Thymus (tissue), 11 donors: ENCODE data around the gene AKAP8L. TPM values are rescaled to one million over a fixed set of nuclear protein-coding genes. Genes with fewer than 3 reads are reported as not detected.

Source experiments
- DNase-seq, 9 donors: peaks; one replicate each; pipeline ENCODE4 v3.0.0-alpha.2; 2013; ENCODE audit warnings: low spot score in 9 of 9, low read depth in 6 of 9, missing footprints in 1 of 9
- H3K27ac ChIP-seq, 2 donors: one replicate each; pipeline ENCODE4 v1.5.1; 2013; ENCODE audit warnings: control low read depth in 1 of 2, low read depth in 1 of 2, low read length in 1 of 2, mild to moderate bottlenecking in 1 of 2, moderate library complexity in 1 of 2
- H3K27me3 ChIP-seq, 2 donors: one replicate each; pipeline ENCODE4 v1.5.1; 2013; ENCODE audit warnings: low read length in 1 of 2; ENCODE audit not compliant: control insufficient read depth in 2 of 2, insufficient read depth in 1 of 2
- H3K36me3 ChIP-seq, 2 donors: one replicate each; pipeline ENCODE4 v1.5.1; 2013; ENCODE audit warnings: low read length in 1 of 2, mild to moderate bottlenecking in 1 of 2, moderate library complexity in 1 of 2; ENCODE audit not compliant: control insufficient read depth in 2 of 2, insufficient read depth in 2 of 2
- H3K4me1 ChIP-seq, 2 donors: one replicate each; pipeline ENCODE4 v1.5.1; 2013; ENCODE audit warnings: low read length in 2 of 2; ENCODE audit not compliant: control insufficient read depth in 2 of 2, insufficient read depth in 2 of 2
- H3K4me3 ChIP-seq, 2 donors: one replicate each; pipeline ENCODE4 v1.5.1; 2013; ENCODE audit warnings: low read length in 2 of 2, control low read depth in 1 of 2, mild to moderate bottlenecking in 1 of 2
- H3K9me3 ChIP-seq, 2 donors: one replicate each; pipeline ENCODE4 v1.5.1; 2013; ENCODE audit warnings: low read length in 1 of 2, mild to moderate bottlenecking in 1 of 2; ENCODE audit not compliant: control insufficient read depth in 2 of 2, insufficient read depth in 1 of 2
- WGBS: extraction: QIAGEN DNeasy Blood & Tissue Kit; methylation state at CpG from one replicate; pipeline ENCODE4 v1.1.7; 2013; 5-methylcytosine and 5-hydroxymethylcytosine counted together
- polyA plus RNA-seq: library from polyadenylated mRNA; stranded (reverse); fragments of 200-250 nt; gene quantifications from one replicate; pipeline ENCODE4 v1.2.3, GENCODE V29; 2013
- total RNA-seq: library from RNA; stranded (reverse); fragments of 120-200 nt; gene quantifications from one replicate; pipeline ENCODE4 v1.2.4, GENCODE V29; 2013
- donor health status: healthy.

The AKAP8L gene
- total and polyA plus RNA-seq, 2 donors = 64.1 to 128 TPM

DNA sequence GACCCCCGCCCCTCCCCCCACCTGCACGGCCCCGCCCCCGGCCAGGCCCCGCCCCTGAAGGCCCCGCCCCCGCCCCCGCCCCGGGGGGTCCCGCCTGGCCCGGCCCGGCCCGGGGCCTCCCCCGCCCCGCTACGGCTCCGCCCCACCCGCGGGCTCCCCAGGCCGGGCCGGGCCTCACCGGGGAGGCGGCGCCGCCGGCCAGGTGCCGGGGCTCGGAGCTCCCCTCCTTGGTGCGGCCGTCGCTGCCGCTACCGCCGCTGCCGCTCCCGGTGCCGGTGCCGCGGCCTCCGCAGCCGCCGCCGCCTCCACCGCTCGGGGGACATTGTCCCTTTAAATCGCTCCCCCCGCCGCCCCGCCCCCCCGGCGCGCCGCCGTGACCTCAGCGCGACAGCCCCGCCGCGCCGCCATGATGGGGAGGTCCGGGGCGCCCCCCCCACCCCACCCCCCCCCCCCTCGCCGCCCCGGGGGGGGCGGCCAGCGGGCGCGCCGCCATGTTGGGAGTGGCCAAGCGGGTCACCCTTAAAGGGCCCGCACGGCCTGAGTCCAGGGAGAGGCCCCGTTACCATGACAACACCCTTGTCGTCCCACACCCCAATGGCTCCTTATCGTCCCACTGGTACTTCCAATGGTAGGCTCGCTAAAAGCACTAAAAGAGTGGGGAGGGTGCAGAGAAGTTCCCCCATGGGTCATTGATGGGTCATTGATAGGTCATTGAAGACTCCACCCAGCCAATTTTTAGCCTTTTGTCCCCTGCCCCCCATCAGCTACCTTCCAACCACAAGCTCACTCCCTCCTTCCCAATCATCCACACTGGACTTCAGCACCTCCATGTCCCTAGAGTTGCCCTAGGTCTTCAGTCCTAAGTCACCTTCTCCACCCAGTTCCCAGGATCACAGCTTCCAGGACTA lies 31.1 kb upstream of the AKAP8L start, which contains the start of gene WIZ:
TSS of gene WIZ (minus strand) at position 337 of the 908 bp plus-strand sequence. CDS start 1,649 bp downstream, outside the sequence.
- no peaks in the 10 kb centered on the region for H3K27me3 ChIP-seq
- DNase-seq = peak in 6 of 9 donors; percentile 38 to 81 (median 58)
- H3K4me1 ChIP-seq = peaks cover 5 to 11% of the 10 kb centered on the region in 2 donors
- H3K4me3 ChIP-seq = peak within 1 kb of the TSS; percentile 42 to 69
- whole genome bisulfite sequencing = 7% methylated on average over 63 of the region's 77 CpGs
- H3K9me3 ChIP-seq = no peaks in the 10 kb centered on the region
- H3K36me3 ChIP-seq = peaks cover 29 to 33% of the 10 kb centered on the region in 2 donors
- peak within 1 kb of the TSS; percentile 24 to 81 for H3K27ac ChIP-seq

DNA sequence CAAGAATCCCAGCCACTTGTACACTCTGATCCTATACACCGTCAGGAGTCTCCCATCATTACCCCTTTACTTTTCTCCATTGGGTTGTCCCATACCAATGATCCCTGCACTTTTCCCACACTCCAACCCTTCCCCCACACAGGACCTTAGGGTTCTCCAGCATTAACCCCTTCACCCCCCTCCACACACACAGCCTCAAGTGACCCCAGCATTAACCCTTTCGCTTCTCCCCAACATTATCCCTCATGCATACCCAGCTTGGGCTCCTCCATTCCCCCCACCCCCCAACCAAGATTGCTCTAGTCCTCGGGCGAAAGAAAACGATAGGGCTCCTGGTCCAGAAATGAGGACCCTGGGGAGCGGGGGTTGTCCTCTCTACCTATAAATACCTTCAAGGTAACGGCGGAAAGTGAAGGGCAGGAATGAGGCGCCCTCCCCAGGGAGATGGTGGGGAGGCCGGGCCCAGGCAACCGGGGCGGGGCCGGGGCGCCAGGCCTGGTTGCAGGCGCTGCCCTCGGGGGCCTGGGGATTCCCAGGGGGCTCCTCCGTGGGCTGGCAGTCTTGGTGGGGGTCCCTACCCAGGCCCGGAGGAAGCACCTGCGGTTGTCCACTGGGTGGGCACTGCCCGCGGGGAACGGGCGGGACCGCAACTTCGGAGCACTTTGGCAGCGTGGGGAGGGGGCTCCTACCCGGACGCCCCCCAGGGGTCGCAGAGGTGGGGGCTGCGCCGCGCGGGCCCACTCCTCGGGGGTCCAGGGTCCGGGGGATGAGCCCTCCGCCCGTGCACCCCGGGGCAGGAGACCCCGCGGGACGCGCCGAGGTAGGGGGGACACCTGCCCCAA lies 30.2 kb upstream of the AKAP8L start:
- Histone ChIP-seq H3K4me3 (peak overlapping the region; percentile 42 to 69), H3K27me3 (no peaks in the 10 kb centered on the region), H3K27ac (no peak overlapping the region), H3K4me1 (peaks cover 5 to 11% of the 10 kb centered on the region in 2 donors), H3K9me3 (no peaks in the 10 kb centered on the region), H3K36me3 (peaks cover 20 to 25% of the 10 kb centered on the region in 2 donors)
- 10% methylated on average over 43 of the region's 43 CpGs for WGBS
- DNase-seq = no peak

- 91% methylated on average over 17 of the region's 17 CpGs for WGBS
- peaks cover 5 to 11% of the 10 kb centered on the region in 2 donors for H3K4me1 ChIP-seq
- no peak for DNase-seq
- no peaks in the 10 kb centered on the region for H3K27me3 ChIP-seq
- peaks cover 17 to 18% of the 10 kb centered on the region in 2 donors for H3K36me3 ChIP-seq
- H3K9me3 ChIP-seq = no peaks in the 10 kb centered on the region
- H3K4me3 ChIP-seq = no peak overlapping the region
- H3K27ac ChIP-seq = no peak overlapping the region
Measured at GRCh38 chr19:15448044-15448777, 29.4 kb upstream of the AKAP8L start.

- Histone ChIP-seq H3K4me1 (peaks cover 5 to 11% of the 10 kb centered on the region in 2 donors), H3K9me3 (no peaks in the 10 kb centered on the region), H3K4me3 (no peak overlapping the region), H3K27me3 (no peaks in the 10 kb centered on the region), H3K27ac (no peak overlapping the region), H3K36me3 (peaks cover 7 to 9% of the 10 kb centered on the region in 2 donors)
- 94% methylated on average over 4 of the region's 4 CpGs for WGBS
- DNase-seq = no peak
Measured at GRCh38 chr19:15447057-15447456, 28.3 kb upstream of the AKAP8L start.

GRCh38 chr19:15445807-15446376 lies 27.1 kb upstream of the AKAP8L start:
- no peak overlapping the region for H3K4me3 ChIP-seq
- WGBS = 93% methylated on average over 7 of the region's 7 CpGs
- H3K36me3 ChIP-seq = no peaks in the 10 kb centered on the region
- no peaks in the 10 kb centered on the region for H3K9me3 ChIP-seq
- peaks cover 5 to 11% of the 10 kb centered on the region in 2 donors for H3K4me1 ChIP-seq
- no peaks in the 10 kb centered on the region for H3K27me3 ChIP-seq
- no peak for DNase-seq
- no peak overlapping the region for H3K27ac ChIP-seq

GRCh38 chr19:15445227-15445605 lies 26.4 kb upstream of the AKAP8L start:
- peaks cover 5 to 10% of the 10 kb centered on the region in 2 donors for H3K4me1 ChIP-seq
- no peaks in the 10 kb centered on the region for H3K9me3 ChIP-seq
- no peaks in the 10 kb centered on the region for H3K36me3 ChIP-seq
- H3K4me3 ChIP-seq = no peak overlapping the region
- no peak overlapping the region for H3K27ac ChIP-seq
- 96% methylated on average over 9 of the region's 9 CpGs for WGBS
- no peak for DNase-seq
- H3K27me3 ChIP-seq = no peaks in the 10 kb centered on the region

- WGBS = 96% methylated on average over 15 of the region's 15 CpGs
- Histone ChIP-seq H3K27me3 (no peaks in the 10 kb centered on the region), H3K4me1 (peaks cover 5 to 8% of the 10 kb centered on the region in 2 donors), H3K4me3 (no peak overlapping the region), H3K9me3 (no peaks in the 10 kb centered on the region), H3K36me3 (no peaks in the 10 kb centered on the region), H3K27ac (no peak overlapping the region)
- DNase-seq = no peak
Measured at GRCh38 chr19:15444505-15445226, 25.9 kb upstream of the AKAP8L start.

GRCh38 chr19:15443838-15444237 lies 25.1 kb upstream of the AKAP8L start:
- DNase-seq = no peak
- peaks cover under 1 to 6% of the 10 kb centered on the region in 2 donors for H3K4me1 ChIP-seq
- H3K27ac ChIP-seq = no peak overlapping the region
- no peaks in the 10 kb centered on the region for H3K9me3 ChIP-seq
- 96% methylated on average over 10 of the region's 10 CpGs for WGBS
- no peaks in the 10 kb centered on the region for H3K36me3 ChIP-seq
- H3K4me3 ChIP-seq = no peak overlapping the region
- H3K27me3 ChIP-seq = no peaks in the 10 kb centered on the region
